Activated naive CD4-positive, alpha-beta T cell treated with Interleukin-2 at 50 U/mL for 16 hours (primary cell): ENCODE measurements around the gene FBXO7.
"Not testable (repeated sequence)": the region's sequence is repeated elsewhere in the genome, so short reads cannot be mapped to it uniquely, and the experiment has no call there.

Source experiments
- DNase-seq: peaks from one replicate; pipeline ENCODE4 v3.0.0-alpha.2; 2020

FBXO7 gene

GRCh38 chr22:32474635-32475467 lies at the start of gene FBXO7:
Gene FBXO7 (plus strand): TSS chr22:32474811. CDS start chr22:32475003, 192 bp downstream.
- peak; percentile 87 for DNase-seq

- no peak for DNase-seq
Observed at GRCh38 chr22:32426881-32427280, 47.7 kb upstream of the FBXO7 start.

GRCh38 chr22:32430352-32430751 lies 44.3 kb upstream of the FBXO7 start:
- DNase-seq, result no peak

- DNase-seq, result peak; percentile 6
Observed at GRCh38 chr22:32444068-32444467, 30.5 kb upstream of the FBXO7 start.

- no peak for DNase-seq
Observed at GRCh38 chr22:32446321-32446720, 28.3 kb upstream of the FBXO7 start.

GRCh38 chr22:32448980-32449379 lies 25.6 kb upstream of the FBXO7 start:
- no peak for DNase-seq

GRCh38 chr22:32457031-32457430 lies 17.6 kb upstream of the FBXO7 start:
- DNase-seq, result no peak

- DNase-seq, result no peak
Observed at GRCh38 chr22:32462452-32462851, 12.2 kb upstream of the FBXO7 start.

- DNase-seq, result no peak
Observed at GRCh38 chr22:32465661-32466060, 8.9 kb upstream of the FBXO7 start.

- DNase-seq, result no peak
Observed at GRCh38 chr22:32466496-32466895, 8.1 kb upstream of the FBXO7 start.

GRCh38 chr22:32469799-32470212 lies 4.8 kb upstream of the FBXO7 start:
- DNase-seq, result no peak

GRCh38 chr22:32473388-32473952 lies 1.1 kb upstream of the FBXO7 start:
- peak; percentile 25 for DNase-seq

GRCh38 chr22:32475468-32476010 lies 928 bp downstream of the FBXO7 start:
- DNase-seq, result peak; percentile 32

- no peak for DNase-seq
Observed at GRCh38 chr22:32476281-32477195, 1.9 kb downstream of the FBXO7 start.

- no peak for DNase-seq
Observed at GRCh38 chr22:32477596-32477995, 3.0 kb downstream of the FBXO7 start.

GRCh38 chr22:32478552-32478951 lies 3.9 kb downstream of the FBXO7 start:
- not testable (repeated sequence) for DNase-seq

- no peak for DNase-seq
Observed at GRCh38 chr22:32478994-32479393, 4.4 kb downstream of the FBXO7 start.

GRCh38 chr22:32480238-32480637 lies 5.6 kb downstream of the FBXO7 start:
- DNase-seq, result peak; percentile 13

GRCh38 chr22:32482708-32483107 lies 8.1 kb downstream of the FBXO7 start:
- peak; percentile 25 for DNase-seq

- no peak for DNase-seq
Observed at GRCh38 chr22:32486656-32487390, 12.2 kb downstream of the FBXO7 start.

GRCh38 chr22:32487461-32487860 lies 12.8 kb downstream of the FBXO7 start:
- DNase-seq, result no peak

- DNase-seq, result no peak
Observed at GRCh38 chr22:32489377-32489776, 14.8 kb downstream of the FBXO7 start.
